Inferior parietal cortex (tissue), 1 donor: ENCODE data around the gene CPLX1.
"Not testable (repeated sequence)": the region's sequence is repeated elsewhere in the genome, so short reads cannot be mapped to it uniquely, and the experiment has no call there.

Source experiments
- DNase-seq: peaks from one replicate; pipeline ENCODE4 v3.0.0-alpha.2; 2016; ENCODE audit errors: extremely low spot score

The CPLX1 gene

GRCh38 chr4:777520-778262 is 48.2 kb downstream of the CPLX1 start:
- no peak for DNase-seq

GRCh38 chr4:776743-777441 is 49.0 kb downstream of the CPLX1 start:
- DNase-seq, result no peak

DNA sequence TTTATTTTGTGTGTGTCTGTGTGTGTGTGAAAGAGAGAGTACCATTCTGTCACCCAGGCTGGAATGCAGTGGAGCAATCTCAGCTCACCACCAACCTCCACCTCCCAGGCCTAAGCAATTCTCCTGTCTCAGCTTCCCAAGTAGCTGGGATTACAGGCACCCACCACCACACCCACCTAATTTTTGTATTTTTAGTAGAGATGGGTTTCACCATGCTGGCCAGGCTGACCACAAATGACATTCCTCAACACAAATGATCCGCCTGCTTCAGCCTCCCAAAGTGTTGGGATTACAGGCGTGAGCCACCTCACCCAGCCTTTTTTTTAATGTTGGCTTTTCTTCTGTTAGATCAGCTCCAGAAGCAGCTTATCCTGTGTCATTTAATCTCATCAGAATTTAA is 50.4 kb downstream of the CPLX1 start:
- not testable (repeated sequence) for DNase-seq

GRCh38 chr4:774419-775092 is 51.4 kb downstream of the CPLX1 start:
- not testable (repeated sequence) for DNase-seq

DNA sequence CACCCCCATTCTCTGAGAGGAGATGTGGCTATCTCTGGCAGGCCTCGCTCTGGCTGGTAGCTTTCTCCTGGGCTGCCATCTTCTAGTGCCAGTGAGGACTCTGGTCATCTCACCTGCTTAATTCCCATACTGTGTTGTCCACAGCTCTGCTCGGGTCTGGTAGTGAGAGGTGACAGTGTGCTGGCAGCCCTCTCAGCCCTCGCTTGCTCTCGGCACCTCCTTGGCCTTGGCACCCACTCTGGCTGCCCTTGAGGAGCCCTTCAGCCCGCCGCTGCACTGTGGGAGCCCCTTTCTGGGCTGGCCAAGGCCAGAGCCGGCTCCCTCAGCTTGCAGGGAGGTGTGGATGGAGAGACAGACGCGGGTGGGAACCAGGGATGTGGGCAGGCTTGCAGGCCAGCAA is 52.7 kb downstream of the CPLX1 start:
- no peak for DNase-seq

DNA sequence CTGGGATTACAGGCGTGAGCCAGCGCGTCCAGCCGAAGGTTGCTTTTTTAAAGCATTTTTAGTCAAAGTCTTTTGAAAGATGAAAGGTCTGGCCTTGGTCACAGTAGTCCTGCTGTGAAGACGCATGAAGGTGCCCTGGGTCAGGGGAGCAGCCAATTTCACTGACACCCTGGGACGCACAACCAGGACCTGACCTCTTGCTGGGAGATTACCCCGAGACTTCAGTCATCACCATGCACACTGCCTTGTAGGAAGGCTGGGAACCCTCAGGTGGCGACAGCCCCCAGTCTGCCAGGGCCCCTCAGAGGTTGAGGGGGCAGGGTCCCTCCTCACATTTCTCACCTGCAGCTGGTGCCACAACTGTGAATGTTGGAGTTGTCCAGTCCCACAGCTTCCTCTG is 53.2 kb downstream of the CPLX1 start:
- DNase-seq, result no peak

GRCh38 chr4:772118-772517 is 53.8 kb downstream of the CPLX1 start:
- no peak for DNase-seq

DNA sequence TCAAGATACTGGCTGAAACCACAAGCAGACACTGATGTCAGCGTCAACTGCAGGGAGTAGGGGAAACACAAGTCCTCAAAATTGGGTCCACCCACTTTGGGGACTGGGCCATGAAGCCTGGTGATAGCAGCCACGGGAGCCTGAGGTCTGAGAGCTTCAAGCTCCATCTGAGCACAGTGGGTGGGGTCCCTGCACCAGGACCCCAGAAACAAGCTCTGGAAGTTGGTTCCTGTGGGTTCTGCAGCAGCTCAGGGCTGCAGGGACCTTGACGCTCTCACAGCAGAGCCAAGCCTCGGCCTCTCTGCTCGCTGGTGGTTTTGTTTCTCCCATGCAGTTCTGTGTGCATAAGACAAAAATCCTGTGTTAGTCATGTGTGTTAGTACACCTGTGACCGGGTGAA is 54.5 kb downstream of the CPLX1 start:
- no peak for DNase-seq

DNA sequence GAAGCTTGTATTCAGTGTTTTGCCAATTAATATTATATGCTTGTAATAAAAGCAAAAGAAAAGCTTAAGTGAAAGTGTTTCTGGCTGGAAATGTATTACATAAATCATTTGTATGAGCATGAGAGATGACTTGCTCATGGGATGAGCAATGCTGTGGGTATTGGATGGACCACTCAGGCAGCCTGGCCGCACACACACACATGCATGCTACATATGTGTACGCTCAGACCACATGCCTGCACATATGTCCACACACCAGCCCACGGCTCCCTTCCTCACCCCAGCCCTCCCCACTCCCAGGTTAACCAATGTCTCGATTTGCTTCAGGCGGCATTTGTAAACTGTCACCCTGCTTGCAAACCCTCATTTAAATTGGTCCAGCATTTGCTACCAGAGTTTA is 55.9 kb downstream of the CPLX1 start:
- no peak for DNase-seq

DNA sequence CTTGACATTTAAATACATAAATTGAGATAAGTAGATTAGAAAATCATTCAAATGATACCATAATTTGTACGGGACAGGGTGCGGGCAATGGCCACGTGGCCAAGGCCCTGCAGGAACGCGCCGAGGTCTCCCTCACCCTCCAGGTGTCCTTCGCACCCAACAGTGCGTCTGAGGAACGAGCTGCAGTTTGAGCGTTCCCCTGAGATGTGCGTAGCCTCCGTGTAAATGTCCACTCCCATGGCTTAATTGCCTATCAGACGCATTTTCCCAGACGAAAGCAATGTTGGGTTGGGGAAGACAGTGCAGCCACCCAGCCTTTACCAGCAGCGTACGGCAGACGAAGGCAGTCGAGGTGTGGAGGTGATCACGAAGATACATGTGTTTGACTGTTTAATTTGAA is 56.4 kb downstream of the CPLX1 start:
- no peak for DNase-seq

DNA sequence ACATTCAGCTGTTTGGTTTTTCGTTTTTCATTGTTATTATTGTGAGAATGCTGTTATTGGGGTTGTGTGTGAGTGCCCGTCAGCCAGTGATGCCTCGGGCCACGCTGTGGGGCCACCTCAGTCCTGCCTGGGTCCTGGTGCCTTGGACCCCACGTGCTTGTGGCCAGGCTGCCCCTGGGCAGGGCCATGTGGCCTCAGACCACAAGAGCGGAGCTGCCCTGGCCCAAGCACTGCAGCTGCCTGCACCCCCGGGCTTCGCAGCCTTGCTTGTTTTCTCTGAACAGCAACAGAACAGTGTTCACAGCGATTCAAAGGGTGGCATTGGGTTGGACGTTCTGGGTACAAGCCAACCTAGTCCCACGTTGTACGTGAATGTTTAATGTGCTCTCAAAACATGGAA is 56.9 kb downstream of the CPLX1 start:
- DNase-seq, result no peak

DNA sequence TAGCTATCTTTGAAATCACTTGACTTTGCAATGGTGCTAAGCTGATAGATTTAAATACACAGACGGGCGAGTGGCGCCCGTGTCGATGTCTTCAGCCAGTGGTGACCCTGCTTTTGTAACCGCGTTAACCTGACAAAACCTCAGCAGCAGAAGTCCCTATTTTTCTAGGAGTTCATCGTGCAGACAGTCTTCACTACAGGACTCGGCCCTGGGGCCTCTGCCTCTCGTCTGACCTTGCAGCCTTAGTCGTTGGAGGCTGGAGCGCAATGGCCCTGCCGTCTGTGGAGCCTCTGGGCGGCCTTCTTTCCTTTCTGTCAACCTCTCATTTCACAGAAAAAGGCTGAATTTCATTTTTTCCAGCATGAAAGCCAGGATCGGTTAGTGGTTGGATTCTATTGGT is 57.9 kb downstream of the CPLX1 start:
- no peak for DNase-seq

- no peak for DNase-seq
These were observed 59.2 kb downstream of the CPLX1 start for GRCh38 chr4:766559-767283.

DNA sequence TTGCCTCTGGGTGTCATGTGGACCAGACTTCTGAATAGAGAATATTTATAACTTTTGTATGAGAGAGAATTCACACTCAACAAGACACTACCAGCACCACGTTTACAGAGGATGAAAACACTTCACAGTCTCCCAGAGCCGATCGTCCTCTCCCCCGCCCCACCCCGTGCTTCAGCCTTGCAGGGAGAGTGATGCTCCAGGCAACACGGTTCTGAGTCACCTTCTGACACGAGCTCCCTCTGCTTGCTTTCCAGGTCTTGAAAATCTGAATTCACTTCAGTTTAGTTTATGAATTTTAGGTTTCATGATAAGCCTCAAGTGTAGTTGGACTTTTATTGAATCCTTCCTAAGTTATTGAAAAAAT is 59.8 kb downstream of the CPLX1 start:
- DNase-seq, result no peak

DNA sequence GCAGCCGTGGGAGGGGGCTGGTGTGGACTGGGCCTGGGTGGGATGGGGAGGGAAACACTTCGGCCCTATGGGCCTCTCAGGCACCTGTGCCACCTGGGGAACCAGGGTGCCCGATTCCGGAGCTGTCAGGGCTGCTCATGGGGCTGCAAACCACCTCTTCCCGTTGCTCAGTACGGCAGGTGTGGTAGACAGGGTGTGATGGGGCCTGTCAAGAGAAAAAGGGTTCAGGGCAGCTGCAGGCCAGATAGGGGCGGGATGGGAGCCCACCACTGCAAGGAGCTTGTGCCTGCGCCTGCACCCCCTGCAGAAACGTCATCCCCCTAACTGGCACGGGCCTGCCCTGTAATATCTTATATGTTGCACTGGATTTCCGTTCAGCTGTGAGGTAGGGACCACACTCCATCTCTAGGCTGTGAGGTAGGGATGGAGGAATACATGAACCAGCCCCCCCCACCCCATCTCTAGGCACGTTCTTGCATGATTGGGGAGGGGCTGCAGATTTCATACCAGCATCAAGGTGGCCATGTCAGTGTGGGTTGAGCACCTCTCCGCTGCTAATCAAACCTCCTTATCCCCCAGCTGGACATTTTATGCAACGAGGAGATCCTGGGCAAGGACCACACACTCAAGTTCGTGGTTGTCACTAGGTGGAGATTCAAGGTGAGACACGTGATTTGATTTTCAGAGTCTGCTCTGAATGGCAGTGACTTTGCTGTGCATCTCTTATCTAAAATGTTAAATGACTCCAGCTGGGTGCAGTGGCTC is 61.3 kb downstream of the CPLX1 start:
- DNase-seq, result no peak

DNA sequence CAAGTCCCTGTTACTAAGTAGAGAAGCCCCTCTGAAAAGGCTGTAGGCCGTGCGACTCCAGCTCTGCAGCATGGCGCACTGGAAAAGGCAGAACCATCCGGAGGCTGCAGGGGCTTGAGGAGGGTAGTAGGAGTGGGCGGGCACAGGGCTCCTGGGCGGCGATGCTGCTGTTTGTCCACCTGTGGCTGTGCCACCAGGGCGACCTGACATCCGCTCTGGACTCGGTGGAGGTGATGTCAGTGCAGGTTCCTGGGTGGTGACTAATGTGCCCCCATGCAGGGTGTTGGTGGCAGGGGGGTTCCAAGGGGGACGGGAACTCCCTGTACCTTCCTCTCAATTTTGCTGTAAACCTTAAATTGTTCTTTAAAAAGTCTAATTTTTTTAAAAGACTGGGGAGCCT is 62.0 kb downstream of the CPLX1 start:
- DNase-seq, result no peak

DNA sequence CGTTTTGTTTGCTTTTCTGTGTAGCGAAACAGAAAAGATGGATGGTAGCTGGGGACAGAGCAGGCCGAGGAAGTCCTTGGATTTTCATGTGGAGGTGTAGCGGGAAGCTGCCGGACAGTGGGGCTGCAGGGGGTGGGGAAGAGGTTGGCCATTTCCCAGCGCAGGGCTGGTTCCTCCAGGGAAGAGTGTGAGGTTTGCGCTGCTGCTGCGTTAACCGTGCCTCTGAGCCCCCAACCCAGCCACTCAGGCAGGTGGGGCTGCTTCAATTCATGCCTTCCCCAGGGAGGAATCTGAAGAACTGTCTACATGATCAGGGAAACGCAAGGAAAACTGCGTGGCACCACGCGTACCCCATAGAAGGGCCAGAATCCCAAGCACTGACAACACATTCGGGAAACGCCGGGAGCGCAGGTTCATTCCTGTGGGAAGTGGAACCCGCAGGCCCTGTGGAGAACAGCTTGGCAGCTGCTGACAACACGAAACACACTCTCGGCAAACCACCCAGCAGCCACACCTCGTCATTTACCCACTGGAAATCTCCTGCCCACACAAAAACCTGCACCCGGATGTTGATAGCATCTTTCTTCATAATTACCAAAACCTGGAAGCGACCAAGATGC is 62.6 kb downstream of the CPLX1 start:
- DNase-seq, result no peak

- DNase-seq, result no peak
These were observed 63.4 kb downstream of the CPLX1 start for GRCh38 chr4:762211-763190.

- no peak for DNase-seq
These were observed 64.2 kb downstream of the CPLX1 start for GRCh38 chr4:761739-762138.

DNA sequence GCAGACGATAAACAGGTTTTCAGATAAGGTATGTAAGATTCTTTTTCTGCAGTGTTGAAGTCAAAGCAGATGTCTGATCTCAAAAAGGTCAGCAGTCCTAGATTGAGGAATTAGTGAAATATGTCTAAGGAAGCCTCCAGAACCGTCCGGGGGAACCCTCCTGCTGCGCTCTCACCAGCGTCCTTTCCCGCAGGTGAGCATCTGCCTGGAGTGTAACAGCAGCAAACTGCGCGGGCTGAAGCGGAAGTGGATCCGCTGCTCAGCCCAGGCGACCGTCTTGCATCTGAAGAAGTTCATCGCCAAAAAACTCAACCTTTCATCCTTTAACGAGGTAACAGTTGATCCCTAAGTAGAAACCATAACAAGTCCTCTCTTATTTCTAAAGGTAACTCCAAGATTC is 64.8 kb downstream of the CPLX1 start:
- no peak for DNase-seq
